Tibial nerve (tissue), 3 donors: ENCODE data around the gene GTF3C1.

Experiments
- POLR2A ChIP-seq, 2 donors: fragments of 450-650 bp; IDR thresholded peaks; one replicate each; pipeline ENCODE4 v1.6.1; 2017; ENCODE audit warnings: antibody characterized with exemption in 2 of 2, mild to moderate bottlenecking in 2 of 2, moderate library complexity in 2 of 2
- TF ChIP-seq, protein P1 (sequence below), 5 experiments: fragments of 200-600 bp in 3 of 5; fragments of 450-650 bp in 2 of 5; sonication (generic) in 3 of 5; IDR thresholded peaks; one replicate each; pipeline ENCODE4 v1.5.1; 2016 to 2019; ENCODE audit warnings: antibody characterized with exemption in 5 of 5, mild to moderate bottlenecking in 3 of 5, moderate library complexity in 2 of 5

GRCh38 chr16:27520982-27521673 lies 28.6 kb downstream of the GTF3C1 start:
- TF ChIP-seq, protein P1, sequence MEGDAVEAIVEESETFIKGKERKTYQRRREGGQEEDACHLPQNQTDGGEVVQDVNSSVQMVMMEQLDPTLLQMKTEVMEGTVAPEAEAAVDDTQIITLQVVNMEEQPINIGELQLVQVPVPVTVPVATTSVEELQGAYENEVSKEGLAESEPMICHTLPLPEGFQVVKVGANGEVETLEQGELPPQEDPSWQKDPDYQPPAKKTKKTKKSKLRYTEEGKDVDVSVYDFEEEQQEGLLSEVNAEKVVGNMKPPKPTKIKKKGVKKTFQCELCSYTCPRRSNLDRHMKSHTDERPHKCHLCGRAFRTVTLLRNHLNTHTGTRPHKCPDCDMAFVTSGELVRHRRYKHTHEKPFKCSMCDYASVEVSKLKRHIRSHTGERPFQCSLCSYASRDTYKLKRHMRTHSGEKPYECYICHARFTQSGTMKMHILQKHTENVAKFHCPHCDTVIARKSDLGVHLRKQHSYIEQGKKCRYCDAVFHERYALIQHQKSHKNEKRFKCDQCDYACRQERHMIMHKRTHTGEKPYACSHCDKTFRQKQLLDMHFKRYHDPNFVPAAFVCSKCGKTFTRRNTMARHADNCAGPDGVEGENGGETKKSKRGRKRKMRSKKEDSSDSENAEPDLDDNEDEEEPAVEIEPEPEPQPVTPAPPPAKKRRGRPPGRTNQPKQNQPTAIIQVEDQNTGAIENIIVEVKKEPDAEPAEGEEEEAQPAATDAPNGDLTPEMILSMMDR (IDR thresholded peaks at IDR 0.05) = no peak
- TF ChIP-seq POLR2A (IDR thresholded peaks at IDR 0.05) = no peak
